ENCODE data around the gene RING1.

The RING1 gene

DNA sequence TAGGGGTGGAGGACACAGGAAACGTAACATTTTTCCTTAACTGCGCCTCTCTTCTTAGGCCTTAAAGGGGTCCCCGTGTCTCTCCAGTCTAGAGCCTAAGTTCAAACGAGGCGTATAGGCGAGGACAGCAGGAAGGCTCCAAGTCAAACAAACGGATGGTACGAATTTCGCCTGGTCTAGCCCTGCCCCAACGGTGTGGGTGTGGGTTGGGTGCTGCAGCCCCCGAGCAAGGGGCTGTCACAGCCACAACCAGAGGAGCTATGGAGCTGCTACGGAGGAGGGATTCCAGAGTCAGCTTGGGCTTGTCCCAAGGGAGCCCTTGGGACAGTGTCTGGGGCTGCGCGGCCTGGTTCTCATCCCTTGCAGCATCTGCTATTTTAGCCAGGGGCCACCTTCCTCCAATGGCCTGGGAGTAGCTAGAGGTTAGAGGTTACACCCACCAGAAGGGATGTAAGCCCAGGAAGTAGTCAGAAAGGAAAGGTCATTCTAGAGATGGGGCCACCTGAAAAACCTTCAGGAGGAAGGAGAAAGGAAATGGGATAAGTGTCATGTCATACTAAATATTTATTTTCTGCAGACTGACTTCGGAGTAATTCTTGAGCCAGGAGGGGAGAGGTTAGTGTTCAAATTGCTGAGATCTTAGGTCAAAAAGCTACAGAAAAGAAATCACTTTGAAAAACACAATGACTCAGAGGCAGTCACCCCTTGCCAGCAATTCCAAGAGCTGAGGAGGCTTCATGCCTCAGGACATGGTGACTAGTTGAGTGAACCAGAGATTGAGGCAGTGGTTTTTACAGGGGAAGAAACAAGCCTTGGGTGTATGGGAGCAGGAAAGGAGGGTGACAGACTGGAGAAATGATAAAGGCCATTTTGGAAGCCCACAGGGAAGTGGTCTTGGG is 41.7 kb downstream of the RING1 start:
- no peak for DNase-seq

DNA sequence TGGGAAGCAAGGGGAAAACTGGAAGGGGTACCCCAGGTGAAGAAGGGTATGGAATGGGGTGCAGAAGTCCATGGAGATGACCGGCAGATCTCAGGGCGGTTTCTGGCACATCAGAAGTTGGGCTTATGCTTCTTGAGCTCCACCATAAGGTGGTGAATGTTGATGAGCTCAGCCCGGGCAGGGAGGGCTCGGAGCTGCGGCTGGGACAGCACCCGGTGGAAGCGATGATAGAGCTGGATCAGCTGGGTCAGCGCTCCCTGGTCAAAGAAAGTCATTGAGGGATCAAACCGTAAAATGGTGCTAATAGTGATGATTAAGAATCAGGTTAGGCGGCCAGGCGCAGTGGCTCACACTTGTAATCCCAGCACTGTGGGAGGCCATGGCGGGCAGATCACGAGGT is 42.4 kb downstream of the RING1 start:
- no peak for DNase-seq

DNA sequence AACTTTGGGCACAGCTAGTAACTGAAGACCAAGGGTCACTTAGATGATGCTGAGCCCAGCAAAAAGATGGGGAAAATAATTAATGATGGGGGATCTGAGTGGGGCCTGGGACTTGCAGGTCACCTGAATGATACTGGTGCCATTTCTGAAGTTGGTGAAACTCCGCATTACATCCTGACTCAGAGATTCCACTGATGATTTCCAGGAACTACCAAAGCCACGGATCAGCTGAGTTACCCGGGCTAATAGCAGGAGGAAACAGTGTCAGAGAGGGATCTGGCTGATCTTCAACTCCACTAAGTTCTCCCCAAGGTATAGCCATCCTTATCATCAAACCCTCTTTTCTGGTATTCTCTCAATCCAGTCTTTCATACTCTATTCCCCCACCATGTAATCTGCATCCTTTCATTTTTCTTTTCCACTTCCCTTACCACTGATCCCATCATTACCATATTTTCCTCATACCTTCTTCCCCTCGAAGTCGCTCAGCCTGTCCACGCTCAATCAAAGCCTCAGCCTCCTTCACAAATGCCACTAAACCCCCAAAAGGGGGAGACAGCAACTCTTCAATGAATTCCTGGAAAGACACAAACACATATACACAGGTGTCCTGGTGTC is 43.2 kb downstream of the RING1 start:
- no peak for DNase-seq

DNA sequence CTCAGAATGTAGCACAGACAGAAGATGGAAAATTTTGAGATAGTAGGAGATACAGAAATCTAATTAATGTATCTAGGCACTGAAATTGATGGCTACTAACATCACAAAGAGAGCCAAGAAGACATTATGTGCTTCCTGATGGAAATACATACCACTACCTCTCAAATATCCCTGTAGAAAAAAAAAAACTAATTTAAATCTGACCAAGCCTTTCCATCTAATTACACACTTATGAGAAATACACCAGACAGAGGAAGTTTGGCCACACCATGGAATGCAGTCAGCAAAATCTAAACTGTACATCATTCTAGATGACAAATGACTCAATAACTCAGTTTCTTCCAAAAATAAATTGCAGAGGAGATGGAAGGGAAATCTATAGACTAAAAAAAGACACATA is 44.5 kb downstream of the RING1 start:
- no peak for DNase-seq

DNA sequence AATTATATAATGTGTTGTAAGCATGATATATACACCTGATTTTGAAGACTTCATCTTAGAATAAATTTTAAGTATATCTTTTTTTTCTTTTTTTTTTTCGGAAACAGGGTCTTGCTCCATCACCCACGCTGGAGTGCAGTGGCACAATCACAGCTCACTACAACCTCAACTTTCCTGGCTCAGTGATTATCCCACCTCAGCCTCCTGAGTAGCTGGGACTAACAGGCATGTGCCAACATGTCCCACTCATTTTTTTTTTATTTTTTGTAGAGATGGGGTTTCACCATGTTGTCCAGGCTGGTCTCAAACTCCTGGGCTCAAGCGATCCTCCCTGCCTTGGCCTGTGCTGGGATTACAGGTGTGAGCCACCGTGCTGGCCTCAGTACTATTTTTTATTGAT is 46.3 kb downstream of the RING1 start:
- DNase-seq, result no peak

DNA sequence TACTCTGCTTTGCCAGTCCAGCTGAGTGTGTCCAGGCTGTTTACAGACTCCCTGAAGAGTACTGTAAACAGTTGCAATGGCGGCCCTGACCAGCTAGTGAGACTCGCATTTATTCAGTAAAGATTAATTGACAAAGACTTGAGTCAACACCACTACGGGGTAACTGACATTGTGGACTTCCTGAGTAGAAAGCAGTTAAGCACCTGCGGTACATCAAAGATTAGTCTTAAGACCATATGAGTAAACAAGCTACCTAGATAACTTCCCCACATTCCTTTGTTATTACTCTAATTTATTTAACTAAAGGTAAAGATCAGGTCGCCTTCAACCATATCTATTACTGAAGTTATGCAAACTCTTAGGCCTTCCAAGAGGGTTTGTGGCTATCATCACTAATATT is 50.7 kb downstream of the RING1 start:
- DNase-seq, result no peak
